GM12878 (cell line): ENCODE data around the gene LYRM4. TPM values are rescaled to one million over a fixed set of nuclear protein-coding genes. Genes with fewer than 3 reads are reported as not detected.

ENCODE experiments used
- ATAC-seq: fragments of 200-7000 bp; cut with Tn5 transposase; 3 replicates; pipeline ENCODE4 v1.9.1; 2020; ENCODE audit warnings: mild to moderate bottlenecking, moderate library complexity
- BruUV-seq: library from RNA; stranded (reverse); fragments of 400-500 nt; replicated peaks from 2 replicates; lab custom pipeline; 2021; lab: Mats Ljungman, UMichigan
- CTCF ChIA-PET: fragments of 300-600 bp; sonication (Branson Sonifier 250); formaldehyde crosslinking; extraction: SDS; loops from one replicate; lab custom pipeline; 2021; ENCODE audit warnings: inconsistent platforms; lab: Yijun Ruan, JAX
- POLR2A ChIA-PET: fragments of 350-600 bp; formaldehyde crosslinking; extraction: SDS; loops from one replicate; lab custom pipeline; 2021; ENCODE audit warnings: inconsistent platforms; lab: Charles Lee
- RAD21 ChIA-PET: fragments of 300-600 bp; sonication (Branson Sonifier 250); formaldehyde crosslinking; loops from one replicate; lab custom pipeline; 2023; ENCODE audit warnings: antibody characterized with exemption; ENCODE audit not compliant: unreplicated experiment; lab: Charles Lee
- SMC1A ChIA-PET: fragments of 300-600 bp; sonication (Branson Sonifier 250); formaldehyde crosslinking; loops from one replicate; lab custom pipeline; 2023; ENCODE audit not compliant: unreplicated experiment, uncharacterized antibody; lab: Charles Lee
- DNase-seq: peaks from one replicate; pipeline ENCODE4 v3.0.0-alpha.2; 2011; ENCODE audit warnings: low read depth, low spot score
- FAIRE-seq: peaks from 3 replicates; lab custom pipeline; 2011; peaks lifted over from hg19 to GRCh38; lab: Jason Lieb, UNC
- H2AFZ ChIP-seq: 2 replicates; pipeline ENCODE4 v1.6.0; 2011; ENCODE audit warnings: low read depth, low read length, control low read depth; ENCODE audit not compliant: control insufficient read depth
- H3K27ac ChIP-seq: 2 replicates; pipeline ENCODE4 v1.5.1; 2011; ENCODE audit warnings: control low read depth; ENCODE audit not compliant: control insufficient read depth, insufficient read depth
- H3K27me3 ChIP-seq, 2 experiments: replicated peaks in 1 of 2; 2 replicates each; pipeline versions ENCODE4 v1.6.0 to v1.6.1; 2011; ENCODE audit warnings: low read length in 1 of 2; ENCODE audit not compliant: control insufficient read depth in 2 of 2, insufficient read depth in 2 of 2
- H3K36me3 ChIP-seq, 2 experiments: 2 replicates each; pipeline ENCODE4 v1.5.1; 2011; ENCODE audit warnings: low read length in 1 of 2; ENCODE audit not compliant: control insufficient read depth in 2 of 2, insufficient read depth in 2 of 2
- H3K4me1 ChIP-seq: 2 replicates; pipeline ENCODE4 v1.6.1; 2011; ENCODE audit warnings: mild to moderate bottlenecking, low read length, moderate library complexity, mixed read lengths; ENCODE audit not compliant: control insufficient read depth, insufficient read depth
- H3K4me2 ChIP-seq: 2 replicates; pipeline ENCODE4 v1.6.0; 2011; ENCODE audit warnings: control low read depth; ENCODE audit not compliant: control insufficient read depth, insufficient read depth
- H3K4me3 ChIP-seq: fragments of 200-600 bp; sonication (generic); 2 replicates; pipeline ENCODE4 v1.5.1; 2016
- H3K79me2 ChIP-seq: 2 replicates; pipeline ENCODE4 v1.6.0; 2011; ENCODE audit warnings: low read length; ENCODE audit not compliant: control insufficient read depth, insufficient read depth
- H3K9ac ChIP-seq: 2 replicates; pipeline ENCODE4 v1.8.0; 2011; ENCODE audit warnings: low read length, control low read depth, mixed read lengths; ENCODE audit not compliant: control insufficient read depth, insufficient read depth
- H3K9me3 ChIP-seq: replicated peaks from 3 replicates; pipeline ENCODE4 v1.5.1; 2011; ENCODE audit warnings: mild to moderate bottlenecking, low read length; ENCODE audit not compliant: control insufficient read depth, insufficient read depth
- H4K20me1 ChIP-seq: 2 replicates; pipeline ENCODE4 v1.6.0; 2011; ENCODE audit not compliant: control insufficient read depth, insufficient read depth
- BCL11A ChIP-seq: IDR thresholded peaks from 2 replicates; pipeline ENCODE4 v1.6.1; 2011; ENCODE audit warnings: low read depth, low read length
- BCLAF1 ChIP-seq: fragments of 450-650 bp; IDR thresholded peaks from 2 replicates; pipeline ENCODE4 v1.6.1; 2017; ENCODE audit warnings: antibody characterized with exemption, mild to moderate bottlenecking, moderate library complexity
- CBX3 ChIP-seq: fragments of 200-600 bp; sonication (generic); IDR thresholded peaks from 2 replicates; pipeline ENCODE4 v1.6.1; 2016; ENCODE audit warnings: low read depth, borderline replicate concordance
- CREB1 ChIP-seq: IDR thresholded peaks from 2 replicates; pipeline ENCODE4 v1.6.1; 2012; ENCODE audit warnings: low read depth, mild to moderate bottlenecking, inconsistent platforms
- CREM ChIP-seq: IDR thresholded peaks from 2 replicates; pipeline ENCODE4 v1.6.1; 2014; ENCODE audit warnings: antibody characterized with exemption, low read depth
- EED ChIP-seq: sonication (generic); IDR thresholded peaks from 2 replicates; pipeline ENCODE4 v1.6.1; 2016; ENCODE audit warnings: antibody characterized with exemption, low read depth
- EGR1 ChIP-seq, 2 experiments: IDR thresholded peaks; 1 replicate in 1 of 2; 2 replicates in 1 of 2; pipeline ENCODE4 v1.6.1; 2011 to 2012; ENCODE audit warnings: low read depth in 2 of 2, low read length in 2 of 2, borderline replicate concordance in 1 of 2, mild to moderate bottlenecking in 1 of 2, moderate library complexity in 1 of 2
- ETV6 ChIP-seq, 2 experiments: fragments of 450-650 bp in 1 of 2; IDR thresholded peaks in 1 of 2; conservative IDR thresholded peaks in 1 of 2; 2 replicates each; pipeline ENCODE4 v1.6.1; 2014; ENCODE audit warnings: antibody characterized with exemption in 1 of 2, borderline replicate concordance in 1 of 2, low read depth in 1 of 2, mild to moderate bottlenecking in 1 of 2, moderate library complexity in 1 of 2
- FOXM1 ChIP-seq: IDR thresholded peaks from 2 replicates; pipeline ENCODE4 v1.6.1; 2012; ENCODE audit warnings: low read depth, mild to moderate bottlenecking, inconsistent platforms, low read length, moderate library complexity
- IKZF1 ChIP-seq: fragments of 450-650 bp; conservative IDR thresholded peaks from 2 replicates; pipeline ENCODE4 v1.6.1; 2017; ENCODE audit warnings: antibody characterized with exemption, mild to moderate bottlenecking
- IKZF2 ChIP-seq, 2 experiments: fragments of 450-650 bp; IDR thresholded peaks; 2 replicates each; pipeline ENCODE4 v1.6.1; 2017; ENCODE audit warnings: mild to moderate bottlenecking in 2 of 2, moderate library complexity in 2 of 2
- JUND ChIP-seq: IDR thresholded peaks from 2 replicates; pipeline ENCODE4 v1.6.1; 2012; ENCODE audit warnings: low read depth, mild to moderate bottlenecking, low read length, improper control_type of control experiment, moderate library complexity
- KAT2A ChIP-seq: conservative IDR thresholded peaks from 2 replicates; pipeline ENCODE4 v1.6.1; 2011; ENCODE audit warnings: low read depth, low read length; ENCODE audit not compliant: control insufficient read depth
- NFIC ChIP-seq: IDR thresholded peaks from 2 replicates; pipeline ENCODE4 v1.6.1; 2012; ENCODE audit warnings: low read depth, mild to moderate bottlenecking, inconsistent platforms, low read length, moderate library complexity
- RCOR1 ChIP-seq: conservative IDR thresholded peaks from 2 replicates; pipeline ENCODE4 v1.6.1; 2012; ENCODE audit warnings: low read depth, low read length, improper control_type of control experiment
- RUNX3 ChIP-seq: IDR thresholded peaks from 2 replicates; pipeline ENCODE4 v1.6.1; 2012; ENCODE audit warnings: low read length, inconsistent platforms
- SPI1 ChIP-seq: IDR thresholded peaks from 2 replicates; pipeline ENCODE4 v1.6.1; 2011; ENCODE audit warnings: low read depth, mild to moderate bottlenecking, low read length, moderate library complexity, borderline replicate concordance; ENCODE audit not compliant: insufficient read depth
- TCF12 ChIP-seq: IDR thresholded peaks from 2 replicates; pipeline ENCODE4 v1.6.1; 2011; ENCODE audit warnings: low read depth, mild to moderate bottlenecking, low read length
- TCF3 ChIP-seq: IDR thresholded peaks from 2 replicates; pipeline ENCODE4 v1.6.1; 2012; ENCODE audit warnings: low read depth, mild to moderate bottlenecking, low read length, borderline replicate concordance; ENCODE audit not compliant: insufficient read depth
- ZBED1 ChIP-seq: IDR thresholded peaks from 2 replicates; pipeline ENCODE4 v1.6.1; 2016; ENCODE audit warnings: borderline replicate concordance
- WGBS: methylation state at CpG from one replicate; pipeline ENCODE4 v1.1.6; 2016; ENCODE audit warnings: low lambda C conversion rate; ENCODE audit not compliant: insufficient replicate concordance, insufficient coverage; ENCODE audit errors: missing lambda C conversion rate; 5-methylcytosine and 5-hydroxymethylcytosine counted together
- in situ Hi-C: fragments of 300-500 bp; cut with MboI; formaldehyde crosslinking; loops from 9 replicates; pipeline ENCODE4 v1.14.3; 2018; ENCODE audit warnings: mixed read lengths
- intact Hi-C: fragments of 100-400 bp; cut with micrococcal nuclease; formaldehyde crosslinking; loops from one replicate; pipeline ENCODE4 v1.14.2; 2022; ENCODE audit not compliant: unreplicated experiment
- polyA plus RNA-seq, 11 experiments: library from polyadenylated mRNA; depleted of rRNA in 4 of 11; unstranded in 6 of 11; stranded (reverse) in 5 of 11; fragments of >200 nt; fragmentation: Nextera tagmentation in 4 of 11; fragmentation: Illumina TruSeq in 1 of 11; extraction: Ambion mirVana in 4 of 11; extraction: Trizol in 1 of 11; gene quantifications; 1 replicate in 1 of 11; 2 replicates in 10 of 11; pipeline versions ENCODE4 v1.2.1 to v1.2.3, GENCODE V29; 2011 to 2016; ENCODE audit warnings: inconsistent platforms in 2 of 11, missing spikeins in 2 of 11, low read depth in 1 of 11
- total RNA-seq, 4 experiments: library from RNA; depleted of rRNA in 3 of 4; stranded (reverse); fragments of >200 nt in 3 of 4; fragmentation: Illumina TruSeq in 1 of 4; extraction: Trizol in 1 of 4; gene quantifications; 2 replicates each; pipeline versions ENCODE4 v1.2.1 to v1.2.3, GENCODE V29; 2013 to 2021
- TF ChIP-seq, protein P1 (sequence below): IDR thresholded peaks from 2 replicates; pipeline ENCODE4 v1.6.1; 2011; ENCODE audit warnings: mild to moderate bottlenecking, low read depth, low read length, moderate library complexity; ENCODE audit not compliant: insufficient replicate concordance

Gene LYRM4
- total and polyA plus RNA-seq, 10 of the 15 experiments (the other 5 are each of a cell fraction or from before 2014, with no cell fraction given) = 32.7 to 66.8 (median 44.0) TPM

DNA sequence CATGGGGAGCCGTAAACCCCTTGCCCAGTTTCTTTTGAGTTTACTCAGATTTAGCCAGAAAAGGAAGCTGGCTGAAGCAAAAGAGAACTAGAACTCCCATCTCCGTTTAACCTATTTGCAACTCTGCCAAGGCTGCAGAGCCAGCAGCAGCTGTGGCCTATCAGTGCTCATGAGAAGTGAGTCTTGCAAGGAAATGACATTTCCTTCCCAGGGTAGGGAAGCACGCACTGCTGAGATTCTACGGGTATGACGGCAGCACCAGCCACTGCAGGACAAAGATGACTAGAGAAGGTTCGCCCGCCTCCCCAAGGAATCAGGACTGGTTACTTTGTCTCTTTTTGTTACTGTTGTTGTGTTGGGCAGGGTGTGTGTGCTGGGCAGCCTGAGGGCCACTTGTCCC lies 128.0 kb downstream of the LYRM4 start:
- H3K4me3 ChIP-seq = peak overlapping the region; percentile 41
- RAD21 ChIA-PET = interaction anchor here (0.6 to 0.9 kb wide), 2 partner anchors 11 to 92 kb away, joined by 4 read pairs; no protein-coding TSS in a partner anchor
- no peaks in the 10 kb centered on the region for H3K79me2 ChIP-seq
- in situ Hi-C loops (no loop called here), intact Hi-C loops (loop anchor here (5.0 kb wide), 1 partner anchor 75 kb away; no protein-coding TSS in a partner anchor)
- FAIRE-seq (peak; percentile 81), ATAC-seq (peak; percentile 93), DNase-seq (peak; percentile 59)
- SMC1A ChIA-PET = interaction anchor here (1.5 kb wide), 1 partner anchor 11 kb away, joined by 4 read pairs; no protein-coding TSS in a partner anchor
- no peaks in the 10 kb centered on the region for H3K9me3 ChIP-seq
- H3K27ac ChIP-seq = no peak overlapping the region
- POLR2A ChIA-PET = no interaction called here
- H3K27me3 ChIP-seq = no peaks in the 10 kb centered on the region
- no peaks in the 10 kb centered on the region; a peak in 1 of 4 replicates for H3K36me3 ChIP-seq
- WGBS = under 1% methylated on average over 7 of the region's 7 CpGs
- CTCF ChIA-PET = interaction anchor here (1.3 to 2.1 kb wide), 3 partner anchors 11 to 270 kb away, joined by 4 to 12 read pairs (median 5); no protein-coding TSS in a partner anchor
- peaks cover 11% of the 10 kb centered on the region for H3K4me1 ChIP-seq
- H3K9ac ChIP-seq = peak overlapping the region; percentile 31
- H4K20me1 ChIP-seq = no peaks in the 10 kb centered on the region
- BruUV-seq = no TSS peak
- peak overlapping the region; percentile 77 for H3K4me2 ChIP-seq
- H2AFZ ChIP-seq = peak overlapping the region; percentile 62
- TF ChIP-seq ZBED1 = no peak
- TF ChIP-seq KAT2A = no peak
- TF ChIP-seq RCOR1 = no peak
- peak; percentile 50; the same call in 1 of the 2 replicates for TF ChIP-seq CREM
- peak; percentile 85; the same call in 1 of the 2 replicates for TF ChIP-seq TCF3
- peak; percentile 14; the same call in 1 of the 2 replicates for TF ChIP-seq NFIC
- TF ChIP-seq, protein P1, sequence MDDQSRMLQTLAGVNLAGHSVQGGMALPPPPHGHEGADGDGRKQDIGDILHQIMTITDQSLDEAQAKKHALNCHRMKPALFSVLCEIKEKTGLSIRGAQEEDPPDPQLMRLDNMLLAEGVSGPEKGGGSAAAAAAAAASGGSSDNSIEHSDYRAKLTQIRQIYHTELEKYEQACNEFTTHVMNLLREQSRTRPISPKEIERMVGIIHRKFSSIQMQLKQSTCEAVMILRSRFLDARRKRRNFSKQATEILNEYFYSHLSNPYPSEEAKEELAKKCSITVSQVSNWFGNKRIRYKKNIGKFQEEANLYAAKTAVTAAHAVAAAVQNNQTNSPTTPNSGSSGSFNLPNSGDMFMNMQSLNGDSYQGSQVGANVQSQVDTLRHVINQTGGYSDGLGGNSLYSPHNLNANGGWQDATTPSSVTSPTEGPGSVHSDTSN = peak; percentile 41
- TF ChIP-seq ETV6 (conservative IDR thresholded peaks at IDR 0.05 in 1 of 2, IDR thresholded peaks at IDR 0.05 in 1 of 2; ENCODE audit: borderline replicate concordance in 1 of 2, low read depth in 1 of 2) = peak in 1 of 2 experiments; percentile 90; a peak in 2 of 4 replicates
- peak; percentile 17 to 21; a peak in 2 of 4 replicates for TF ChIP-seq IKZF2 (IDR thresholded peaks at IDR 0.05)
- TF ChIP-seq EGR1 (IDR thresholded peaks at IDR 0.05; ENCODE audit: borderline replicate concordance in 1 of 2, low read depth in 2 of 2, low read length in 2 of 2) = no peak
- TF ChIP-seq BCLAF1 = no peak
- TF ChIP-seq IKZF1 = 0 out of 2 replicates have a peak, but pooled peaks have one; percentile 23
- 0 out of 2 replicates have a peak, but pooled peaks have one; percentile 8 for TF ChIP-seq SPI1
- 0 out of 2 replicates have a peak, but pooled peaks have one; percentile 25 for TF ChIP-seq BCL11A
- peak; percentile 74 for TF ChIP-seq TCF12
- TF ChIP-seq CBX3 = no peak
- TF ChIP-seq EED = peak; percentile 72
- no peak for TF ChIP-seq JUND
- TF ChIP-seq FOXM1 = 0 out of 2 replicates have a peak, but pooled peaks have one; percentile 9
- 0 out of 2 replicates have a peak, but pooled peaks have one; percentile 36 for TF ChIP-seq RUNX3
- TF ChIP-seq CREB1 = peak; percentile 64; the same call in 1 of the 2 replicates
